NCI-H446 (cell line): ENCODE results near the gene WASHC2A.
A peak's percentile ranks its signal among the peaks of the same experiment; 100 is the strongest.
"Not testable (repeated sequence)": the region's sequence is repeated elsewhere in the genome, so short reads cannot be mapped to it uniquely, and the experiment has no call there.

Source experiments
- DNase-seq, 2 experiments: peaks; one replicate each; lab custom pipeline; 2025; lab: John Stamatoyannopoulos, UW

WASHC2A gene

DNA sequence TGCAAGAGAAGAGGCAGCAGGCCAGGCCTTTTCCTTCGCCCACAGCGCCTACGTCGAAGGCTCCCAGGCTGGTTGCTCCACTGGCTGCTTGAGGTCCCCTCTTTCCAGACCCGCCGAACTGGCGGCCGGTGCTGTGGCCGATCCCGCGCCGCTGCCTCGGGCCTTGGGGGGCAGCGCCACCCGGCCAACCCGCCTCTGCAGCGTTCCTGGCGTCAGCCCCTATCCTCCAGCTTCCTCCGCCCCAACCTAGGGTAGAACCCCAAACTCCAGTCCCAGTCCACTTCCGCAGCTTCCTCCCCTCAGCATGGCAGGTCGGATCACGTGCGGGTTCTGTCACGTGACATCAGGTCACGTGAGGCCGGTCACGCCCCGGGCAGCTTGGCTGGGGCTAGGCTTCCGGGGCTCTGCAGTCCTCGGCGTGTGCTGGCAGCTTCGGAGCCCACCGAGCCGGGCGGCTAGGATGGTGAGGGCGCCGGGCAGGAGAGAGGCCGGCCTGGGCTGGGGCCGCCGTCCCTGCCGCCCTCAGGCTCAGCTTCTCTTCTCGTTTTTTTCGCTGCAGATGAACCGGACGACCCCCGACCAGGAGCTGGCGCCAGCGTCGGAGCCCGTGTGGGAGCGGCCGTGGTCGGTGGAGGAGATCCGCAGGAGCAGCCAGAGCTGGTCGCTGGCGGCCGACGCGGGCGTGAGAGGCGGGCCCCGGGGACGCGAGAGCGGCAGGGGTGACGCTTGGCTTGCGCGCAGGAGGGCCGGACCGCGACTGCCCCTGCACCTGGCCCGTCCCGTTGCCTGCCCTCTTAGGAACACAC, at the start of gene WASHC2A:
Gene WASHC2A, plus strand, starts transcription at position 409 of the 806 bp plus-strand sequence. Its CDS starts 52 bp downstream, at position 461.
- DNase-seq: peak; percentile 63 to 84

DNA sequence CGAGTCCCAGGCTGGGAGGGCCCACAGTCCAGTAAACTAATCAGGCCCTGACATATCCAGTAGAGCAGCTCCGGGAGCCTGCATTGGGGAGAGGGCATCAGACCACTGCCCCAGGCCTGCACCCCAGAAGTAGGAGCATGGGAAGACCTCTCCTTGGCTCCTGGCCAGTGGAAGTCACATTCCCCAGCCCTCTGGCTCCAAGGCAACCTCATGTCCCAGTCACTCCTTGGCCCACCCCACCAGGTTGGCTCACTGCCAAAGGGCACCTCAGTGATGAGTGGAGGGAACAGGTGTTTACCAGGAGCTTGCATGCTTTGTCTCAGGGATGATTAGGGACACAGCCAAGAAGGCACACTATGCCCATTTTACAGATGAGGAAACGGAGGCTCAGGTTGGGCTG, 48.5 kb upstream of the WASHC2A start:
- DNase-seq: not testable (repeated sequence)

DNA sequence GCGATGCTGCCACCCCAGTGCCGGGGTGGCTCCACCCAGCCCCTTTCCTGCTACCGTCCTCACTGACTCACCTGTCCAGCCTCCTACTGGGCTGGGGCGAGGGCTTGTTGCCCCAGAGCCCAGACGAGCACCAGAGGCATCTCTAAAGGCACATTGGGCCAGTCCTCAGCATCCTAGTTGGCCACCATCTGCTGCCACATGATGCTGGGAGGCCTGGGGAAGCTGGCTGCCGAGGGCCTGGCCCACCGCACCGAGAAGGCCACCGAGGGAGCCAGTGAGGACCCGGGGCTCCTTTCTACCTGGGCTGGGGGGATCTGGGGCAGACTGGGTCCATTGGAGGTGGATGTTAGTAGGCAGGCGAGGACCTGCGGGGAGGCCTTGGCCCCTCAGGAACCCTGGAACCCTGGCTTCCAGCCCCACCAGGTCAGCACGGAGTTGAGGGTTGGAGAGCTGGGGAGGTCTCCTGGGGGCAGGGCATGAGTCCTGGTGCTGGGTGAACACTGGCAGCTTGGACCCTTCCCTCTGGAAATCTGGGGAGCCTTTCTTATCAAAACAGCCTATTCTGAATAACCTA, 47.2 kb upstream of the WASHC2A start:
- not testable (repeated sequence) for DNase-seq

DNA sequence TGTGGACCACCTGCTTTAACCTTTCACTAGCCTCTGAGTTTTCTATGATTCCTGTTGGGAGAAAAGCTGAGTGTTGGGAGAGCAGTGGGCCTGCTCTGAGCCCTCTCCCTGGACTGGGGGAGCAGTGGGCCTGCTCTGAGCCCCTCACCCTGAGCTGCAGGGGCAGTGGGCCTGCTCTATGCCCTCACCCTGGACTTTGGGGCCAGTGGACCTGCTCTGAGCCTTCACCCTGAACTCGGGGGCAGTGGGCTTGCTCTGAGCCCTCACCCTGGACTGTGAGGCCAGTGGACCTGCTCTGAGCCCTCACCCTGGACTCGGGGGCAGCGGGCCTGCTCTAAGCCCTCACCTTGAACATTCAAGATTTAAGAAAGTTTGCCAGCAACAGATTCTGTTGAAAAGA, 46.1 kb upstream of the WASHC2A start:
- DNase-seq: no peak

DNA sequence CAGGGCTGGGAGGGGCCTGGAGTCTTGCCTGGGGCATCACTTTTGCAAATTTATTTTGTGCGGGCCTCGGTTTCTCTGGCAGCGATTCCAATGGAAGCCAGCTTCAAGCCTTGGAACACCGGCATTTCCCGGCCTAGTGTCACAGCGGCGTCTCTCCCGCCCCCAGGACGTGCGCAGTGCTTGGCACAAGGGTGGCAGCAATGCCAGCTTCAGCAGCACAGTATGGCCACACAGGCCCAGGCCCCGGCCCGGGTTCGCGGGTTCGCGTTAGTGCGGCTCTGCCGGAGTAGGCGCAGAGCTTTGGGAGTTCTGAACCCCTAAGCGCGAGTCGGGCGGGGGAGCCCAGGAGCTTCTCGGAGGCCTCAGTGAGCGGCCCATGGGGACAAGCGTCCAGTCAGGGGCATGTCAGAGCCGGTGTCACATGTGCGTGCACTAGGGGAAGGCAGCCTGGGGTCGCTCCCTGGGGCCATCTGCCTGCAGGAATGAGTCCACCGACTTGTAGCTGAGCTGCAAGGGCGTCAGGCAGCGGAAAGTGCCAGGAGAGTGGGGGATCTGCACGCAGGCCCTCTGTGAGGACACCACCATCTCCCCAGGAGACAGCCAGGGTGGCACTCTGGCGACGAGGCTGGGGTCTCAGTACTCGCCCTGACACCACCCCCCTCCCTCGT, 42.9 kb upstream of the WASHC2A start:
- DNase-seq: not testable (repeated sequence)

DNA sequence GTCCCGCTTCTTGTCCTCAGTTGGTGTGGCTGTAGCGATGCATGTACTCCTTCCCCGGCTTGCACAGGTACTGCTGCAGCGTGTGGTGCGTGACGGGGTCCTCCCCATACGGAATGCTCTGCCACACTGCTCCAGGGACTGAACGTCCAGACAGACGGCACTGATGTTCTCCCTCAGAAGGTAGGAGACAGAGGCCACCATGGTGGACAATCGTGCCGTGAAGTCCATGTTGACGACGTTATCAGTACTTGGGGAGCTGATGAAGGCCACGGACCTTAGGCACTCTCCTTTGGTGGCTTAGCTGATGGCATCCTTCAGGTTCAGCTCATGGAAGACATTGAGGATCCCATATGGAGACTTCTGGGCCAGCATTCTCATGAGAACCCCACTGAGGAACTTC, 42.1 kb upstream of the WASHC2A start:
- DNase-seq: no peak

GRCh38 chr10:50027195-50027594, 40.6 kb upstream of the WASHC2A start:
- DNase-seq: no peak

DNA sequence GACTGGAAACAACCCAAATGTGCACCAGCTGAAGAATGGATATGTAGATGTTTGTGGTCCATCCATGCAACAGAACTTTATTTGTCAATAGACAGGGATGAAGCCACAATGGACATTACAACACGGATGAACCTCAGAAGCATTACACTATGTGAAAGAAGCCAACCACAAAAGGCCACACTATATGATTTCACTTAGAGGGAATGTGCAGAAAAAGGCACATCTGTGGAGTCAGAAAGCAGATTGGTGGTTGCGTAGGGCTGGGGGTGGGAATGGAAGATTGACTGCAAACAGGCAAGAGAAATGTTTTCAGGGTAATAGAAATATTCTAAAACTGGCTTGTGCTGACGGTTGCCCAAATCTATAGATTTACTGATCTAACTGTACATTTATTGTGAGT, 34.3 kb upstream of the WASHC2A start:
- no peak for DNase-seq

GRCh38 chr10:50035337-50035736, 32.4 kb upstream of the WASHC2A start:
- DNase-seq: not testable (repeated sequence)

GRCh38 chr10:50044941-50045664, 22.7 kb upstream of the WASHC2A start:
- DNase-seq: no peak

- DNase-seq: not testable (repeated sequence)
These were observed 21.3 kb upstream of the WASHC2A start for GRCh38 chr10:50046457-50046856.

DNA sequence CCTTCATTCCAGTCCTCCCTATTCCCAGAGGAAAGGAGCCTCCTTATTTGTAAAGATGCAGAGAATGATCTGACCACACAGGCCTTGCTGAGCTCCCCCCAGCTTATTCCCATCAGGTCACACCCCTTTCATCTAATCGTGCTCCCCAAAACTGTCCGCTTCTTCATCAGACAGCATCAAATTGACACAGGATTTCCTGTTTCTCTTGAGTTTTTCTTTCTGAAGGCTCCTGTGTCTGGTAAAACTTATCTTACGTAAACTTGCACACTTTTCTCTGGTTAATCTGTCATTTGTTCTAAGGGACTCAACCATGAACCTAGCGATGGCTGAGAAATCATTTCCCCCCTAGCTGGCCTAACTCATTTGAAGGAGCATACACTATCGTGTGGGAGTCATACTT, 20.2 kb upstream of the WASHC2A start:
- DNase-seq: not testable (repeated sequence)

DNA sequence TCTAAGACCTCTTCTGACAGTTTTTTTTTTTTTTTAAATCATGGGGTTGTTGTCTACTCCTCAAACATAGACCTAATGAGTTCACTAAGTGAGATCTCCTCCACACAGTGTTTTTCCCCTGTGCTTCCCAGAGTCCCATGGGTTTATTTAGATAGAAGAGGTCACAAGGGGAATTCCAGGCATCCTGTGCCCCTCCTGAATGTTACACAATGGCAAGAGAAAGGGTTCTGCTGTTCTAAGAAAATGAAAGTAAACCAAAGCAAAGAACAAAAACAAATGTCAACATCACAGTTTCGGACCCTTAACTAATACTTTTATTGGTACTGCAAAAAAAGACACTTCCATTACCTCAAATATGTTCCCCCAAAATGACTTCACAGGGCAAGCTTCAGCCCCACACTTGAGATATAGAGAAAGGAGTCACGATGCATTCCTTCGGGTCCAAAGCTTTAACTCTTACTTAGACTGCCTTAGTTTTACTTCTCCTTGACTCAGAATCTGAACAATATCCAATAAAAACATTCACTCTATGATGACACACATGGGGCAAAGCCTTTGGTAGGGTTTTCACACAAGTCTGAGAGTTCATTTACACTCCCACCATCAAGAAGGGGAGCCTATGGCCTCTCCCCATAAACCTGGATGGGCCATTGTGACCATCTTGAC, 15.6 kb upstream of the WASHC2A start:
- not testable (repeated sequence) for DNase-seq

DNA sequence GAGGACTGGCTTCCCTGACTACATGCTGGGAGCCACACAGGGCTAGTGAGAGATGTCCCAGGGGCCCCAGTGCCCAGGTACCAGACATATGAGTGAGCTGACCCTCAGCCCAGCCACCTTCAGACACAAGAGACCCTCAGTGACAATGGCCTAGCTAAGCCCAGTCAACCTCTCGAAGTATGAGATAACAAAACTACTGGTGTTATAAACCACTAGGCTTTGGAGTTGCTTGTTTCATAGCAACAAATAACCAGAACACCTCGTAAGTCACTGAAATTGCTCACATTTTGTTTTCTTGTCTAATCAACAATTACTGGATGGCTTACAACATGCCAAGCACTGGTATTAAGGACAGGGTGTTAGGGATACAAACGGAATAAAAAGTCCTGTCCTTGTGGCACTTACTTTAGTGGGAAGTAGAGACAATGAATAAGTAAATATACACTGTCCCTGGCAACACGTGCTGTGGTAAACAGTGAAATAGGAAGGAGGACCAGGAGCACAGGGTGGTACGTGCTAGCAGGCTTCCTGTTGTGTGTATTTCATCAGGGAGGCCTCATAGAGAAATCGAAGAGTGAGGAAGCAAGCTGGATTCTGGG, 14.9 kb upstream of the WASHC2A start:
- DNase-seq: not testable (repeated sequence)

- not testable (repeated sequence) for DNase-seq
These were observed 12.1 kb upstream of the WASHC2A start for GRCh38 chr10:50055494-50056292.

GRCh38 chr10:50056654-50057053, 11.1 kb upstream of the WASHC2A start:
- DNase-seq: not testable (repeated sequence)

- DNase-seq: not testable (repeated sequence)
These were observed 9.0 kb upstream of the WASHC2A start for GRCh38 chr10:50058727-50059126.

GRCh38 chr10:50059946-50060345, 7.8 kb upstream of the WASHC2A start:
- DNase-seq: not testable (repeated sequence)

- DNase-seq: not testable (repeated sequence)
These were observed 6.2 kb upstream of the WASHC2A start for GRCh38 chr10:50061548-50061947.

DNA sequence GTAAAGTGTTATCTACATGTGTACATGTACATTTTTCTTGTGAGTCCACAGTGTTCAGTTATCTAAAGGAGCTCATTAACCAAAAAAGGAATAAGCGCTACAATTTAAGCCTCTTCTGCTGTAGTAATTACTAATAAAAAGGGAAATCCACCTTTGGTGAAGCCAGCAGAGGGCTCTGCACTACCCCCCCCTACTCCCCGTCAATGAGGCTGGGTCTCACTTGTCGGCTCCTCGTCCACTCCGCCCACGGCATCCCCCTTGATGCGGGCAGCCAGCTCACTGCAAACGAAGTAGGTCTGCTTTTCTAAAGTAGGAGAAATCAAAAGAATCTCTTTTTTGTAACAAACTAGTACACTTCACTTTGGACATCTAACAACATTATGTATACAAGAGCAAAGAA, 4.7 kb upstream of the WASHC2A start:
- no peak for DNase-seq

DNA sequence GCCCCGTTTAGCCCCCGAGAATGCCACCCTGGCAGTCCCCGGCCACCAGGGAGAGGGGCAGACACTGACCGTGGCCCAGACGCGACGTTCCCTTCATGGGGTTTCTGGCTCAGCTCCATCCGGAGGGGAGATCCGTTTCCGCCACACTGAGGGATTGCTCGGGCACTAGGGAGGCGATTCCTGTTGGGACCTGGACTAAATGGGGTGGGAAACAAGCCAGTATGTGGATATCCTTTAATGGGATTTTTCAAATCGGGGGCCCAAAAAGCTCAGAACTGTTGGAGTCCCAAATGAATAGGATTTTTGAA, 552 bp downstream of the WASHC2A start:
- not testable (repeated sequence) for DNase-seq
